Neural cell (in vitro differentiated cells): ENCODE data around the gene BARHL2. TPM values are rescaled to one million over a fixed set of nuclear protein-coding genes. Genes with fewer than 3 reads are reported as not detected.

Source experiments
- H2AFZ ChIP-seq: fragments of 200-600, 300-800 bp; sonication (generic), shearing (Covaris generic); 2 replicates; pipeline ENCODE4 v1.6.0; 2014; ENCODE audit warnings: low read depth, mild to moderate bottlenecking, antibody characterized with exemption, low read length, moderate library complexity
- H3F3A ChIP-seq: fragments of 200-600 bp; shearing (Covaris generic); 2 replicates; pipeline ENCODE4 v1.6.1; 2016; ENCODE audit warnings: mild to moderate bottlenecking, moderate library complexity, mixed read lengths, antibody characterized with exemption, low read length; ENCODE audit not compliant: insufficient read depth, poor library complexity, severe bottlenecking
- H3K27ac ChIP-seq: fragments of 200-600, 300-800 bp; sonication (generic), shearing (Covaris generic); 2 replicates; pipeline ENCODE4 v1.5.1; 2014; ENCODE audit warnings: mild to moderate bottlenecking, low read length, moderate library complexity
- H3K27me3 ChIP-seq: fragments of 300-800, 200-600 bp; sonication (generic), shearing (Covaris generic); 2 replicates; pipeline ENCODE4 v1.6.0; 2014; ENCODE audit warnings: mild to moderate bottlenecking, low read depth, low read length, moderate library complexity; ENCODE audit not compliant: insufficient read depth
- H3K36me3 ChIP-seq: fragments of 300-800, 200-600 bp; sonication (generic), shearing (Covaris generic); 2 replicates; pipeline ENCODE4 v1.5.1; 2014; ENCODE audit warnings: mild to moderate bottlenecking, antibody characterized with exemption, low read length, moderate library complexity; ENCODE audit not compliant: insufficient read depth
- H3K4me2 ChIP-seq: fragments of 300-800, 200-600 bp; sonication (generic), shearing (Covaris generic); 2 replicates; pipeline ENCODE4 v1.6.0; 2014; ENCODE audit warnings: mild to moderate bottlenecking, low read length
- H3K4me3 ChIP-seq: fragments of 300-800, 200-600 bp; sonication (generic), shearing (Covaris generic); 2 replicates; pipeline ENCODE4 v1.5.1; 2014; ENCODE audit warnings: mild to moderate bottlenecking, low read length, moderate library complexity
- H3K79me2 ChIP-seq: fragments of 200-600 bp; shearing (Covaris generic); replicated peaks from 2 replicates; pipeline ENCODE4 v1.6.0; 2014; ENCODE audit warnings: mild to moderate bottlenecking, low read length, moderate library complexity; ENCODE audit not compliant: insufficient read depth
- H3K9ac ChIP-seq: fragments of 300-800, 200-600 bp; sonication (generic), shearing (Covaris generic); 2 replicates; pipeline ENCODE4 v1.6.1; 2016; ENCODE audit warnings: mild to moderate bottlenecking, low read length, mixed read lengths
- H3K9me2 ChIP-seq: fragments of 200-600 bp; shearing (Covaris generic); 2 replicates; pipeline ENCODE4 v1.6.1; 2016; ENCODE audit warnings: mild to moderate bottlenecking, low read length, mixed read lengths; ENCODE audit not compliant: insufficient read depth
- H3K9me3 ChIP-seq: fragments of 200-600, 300-800 bp; sonication (generic), shearing (Covaris generic); 2 replicates; pipeline ENCODE4 v1.6.1; 2016; ENCODE audit warnings: mild to moderate bottlenecking, mixed run types, low read length, moderate library complexity, mixed read lengths
- H4K20me1 ChIP-seq: fragments of 200-600 bp; shearing (Covaris generic); 2 replicates; pipeline ENCODE4 v1.6.1; 2016; ENCODE audit warnings: mild to moderate bottlenecking, mixed run types; ENCODE audit not compliant: insufficient read depth
- CTCF ChIP-seq: fragments of 450-650 bp; IDR thresholded peaks from 2 replicates; pipeline ENCODE4 v1.5.1; 2014; ENCODE audit warnings: antibody characterized with exemption, mild to moderate bottlenecking, moderate library complexity; ENCODE audit not compliant: poor library complexity, severe bottlenecking
- EP300 ChIP-seq: fragments of 450-650 bp; conservative IDR thresholded peaks from 2 replicates; pipeline ENCODE4 v1.6.1; 2014; ENCODE audit warnings: antibody characterized with exemption, mild to moderate bottlenecking, moderate library complexity; ENCODE audit not compliant: poor library complexity, severe bottlenecking
- EZH2 ChIP-seq: fragments of 200-600, 300-800 bp; shearing (Covaris generic), sonication (generic); IDR thresholded peaks from 2 replicates; pipeline ENCODE4 v1.6.1; 2014; ENCODE audit warnings: antibody characterized with exemption, low read length, borderline replicate concordance, mild to moderate bottlenecking; ENCODE audit not compliant: insufficient read depth, poor library complexity, severe bottlenecking
- MXI1 ChIP-seq: fragments of 450-650 bp; conservative IDR thresholded peaks from 2 replicates; pipeline ENCODE4 v1.6.1; 2014; ENCODE audit warnings: antibody characterized with exemption, mild to moderate bottlenecking; ENCODE audit not compliant: poor library complexity, severe bottlenecking
- POLR2AphosphoS5 ChIP-seq: IDR thresholded peaks from 2 replicates; pipeline ENCODE4 v1.6.1; 2012
- RAD21 ChIP-seq: fragments of 450-650 bp; conservative IDR thresholded peaks from 2 replicates; pipeline ENCODE4 v1.6.1; 2014; ENCODE audit warnings: antibody characterized with exemption, mild to moderate bottlenecking, moderate library complexity
- REST ChIP-seq: IDR thresholded peaks from 2 replicates; pipeline ENCODE4 v1.6.1; 2012; ENCODE audit warnings: borderline replicate concordance
- SMC3 ChIP-seq: fragments of 450-650 bp; conservative IDR thresholded peaks from 2 replicates; pipeline ENCODE4 v1.6.1; 2014; ENCODE audit warnings: antibody characterized with exemption, mild to moderate bottlenecking, moderate library complexity; ENCODE audit not compliant: poor library complexity
- polyA plus RNA-seq: library from polyadenylated mRNA; depleted of rRNA; stranded (reverse); fragments of >200 nt; gene quantifications from 2 replicates; pipeline ENCODE4 v1.2.3, GENCODE V29; 2014

BARHL2 gene
- polyA plus RNA-seq, 1 donor from 2014 or later: not detected

- TF ChIP-seq SMC3 (no peak), MXI1 (no peak), REST (no peak), RAD21 (no peak), EZH2 (peak; percentile 18)
- Histone ChIP-seq H3K4me3 (no peak overlapping the region), H3K27ac (no peak overlapping the region), H3K9ac (no peak overlapping the region), H4K20me1 (no peaks in the 10 kb centered on the region), H3F3A (no peaks in the 10 kb centered on the region), H3K9me2 (no peaks in the 10 kb centered on the region), H3K4me2 (no peak overlapping the region), H3K9me3 (no peaks in the 10 kb centered on the region), H3K79me2 (no peaks in the 10 kb centered on the region), H2AFZ (no peak overlapping the region), H3K27me3 (peaks cover 100% of the 10 kb centered on the region), H3K36me3 (no peaks in the 10 kb centered on the region)
Measured at GRCh38 chr1:90712153-90712856, 4.8 kb downstream of the BARHL2 start.

GRCh38 chr1:90711696-90712095 is 5.4 kb downstream of the BARHL2 start:
- TF ChIP-seq CTCF: no peak
- TF ChIP-seq EZH2: peak; percentile 43
- no peak for TF ChIP-seq REST
- TF ChIP-seq POLR2AphosphoS5: no peak
- no peak for TF ChIP-seq EP300
- TF ChIP-seq SMC3: no peak
- H4K20me1 ChIP-seq: no peaks in the 10 kb centered on the region
- H3K9me3 ChIP-seq: no peaks in the 10 kb centered on the region
- H3K27ac ChIP-seq: no peak overlapping the region
- no peaks in the 10 kb centered on the region for H3K79me2 ChIP-seq
- H3K9ac ChIP-seq: no peak overlapping the region
- H3K36me3 ChIP-seq: no peaks in the 10 kb centered on the region
- H3F3A ChIP-seq: no peaks in the 10 kb centered on the region
- H3K4me2 ChIP-seq: no peak overlapping the region
- H3K4me3 ChIP-seq: no peak overlapping the region
- H3K27me3 ChIP-seq: peaks cover 100% of the 10 kb centered on the region
- H2AFZ ChIP-seq: no peak overlapping the region
- H3K9me2 ChIP-seq: no peaks in the 10 kb centered on the region
